PC-3 (cell line): Measurements from ENCODE around the gene HDAC4. TPM values are rescaled to one million over a fixed set of nuclear protein-coding genes. Genes with fewer than 3 reads are reported as not detected.

ENCODE experiments used
- ATAC-seq: fragments of 200-7000 bp; cut with Tn5 transposase; 2 replicates; pipeline ENCODE4 v1.9.1; 2020; ENCODE audit warnings: mild to moderate bottlenecking, moderate library complexity
- BruUV-seq: library from RNA; stranded (reverse); fragments of 400-500 nt; replicated peaks from 2 replicates; lab custom pipeline; 2021; lab: Mats Ljungman, UMichigan
- CTCF ChIA-PET: fragments of 300-600 bp; sonication (Branson Sonifier 250); formaldehyde crosslinking; loops from one replicate; lab custom pipeline; 2022; ENCODE audit warnings: antibody characterized with exemption; lab: Charles Lee
- POLR2A ChIA-PET: fragments of 300-600 bp; sonication (Branson Sonifier 250); formaldehyde crosslinking; loops from one replicate; lab custom pipeline; 2022; ENCODE audit warnings: antibody characterized with exemption; ENCODE audit not compliant: unreplicated experiment; lab: Charles Lee
- DNase-seq: peaks from one replicate; pipeline ENCODE4 v3.0.0-alpha.2; 2015
- H2AFZ ChIP-seq: fragments of 300-600 bp; sonication (generic); 2 replicates; pipeline ENCODE4 v1.6.0; 2016; ENCODE audit warnings: antibody characterized with exemption, low read length
- H3F3A ChIP-seq: fragments of 300-600 bp; sonication (generic); one replicate; pipeline ENCODE4 v1.6.0; 2017; ENCODE audit warnings: antibody characterized with exemption, low read length, control low read depth, mild to moderate bottlenecking; ENCODE audit not compliant: unreplicated experiment
- H3K27ac ChIP-seq: fragments of 300-600 bp; sonication (generic); 2 replicates; pipeline ENCODE4 v1.5.1; 2016; ENCODE audit warnings: mild to moderate bottlenecking, low read length
- H3K27me3 ChIP-seq: fragments of 300-600 bp; sonication (generic); 2 replicates; pipeline ENCODE4 v1.6.1; 2016; ENCODE audit warnings: low read length, mixed read lengths
- H3K36me3 ChIP-seq: fragments of 300-600 bp; sonication (generic); 2 replicates; pipeline ENCODE4 v1.6.1; 2016; ENCODE audit warnings: low read depth, mixed run types, low read length, mixed read lengths
- H3K4me1 ChIP-seq: fragments of 300-600 bp; sonication (generic); 2 replicates; pipeline ENCODE4 v1.5.1; 2016; ENCODE audit warnings: low read length; ENCODE audit not compliant: insufficient read depth
- H3K4me2 ChIP-seq: fragments of 300-600 bp; sonication (generic); 2 replicates; pipeline ENCODE4 v1.6.0; 2016; ENCODE audit warnings: low read length
- H3K4me3 ChIP-seq: fragments of 300-600 bp; sonication (generic); 2 replicates; pipeline ENCODE4 v1.5.1; 2016; ENCODE audit warnings: mild to moderate bottlenecking, low read length, mixed read lengths
- H3K79me2 ChIP-seq: fragments of 300-600 bp; sonication (generic); 2 replicates; pipeline ENCODE4 v1.6.1; 2017; ENCODE audit warnings: low read length, mixed read lengths
- H3K9ac ChIP-seq: fragments of 300-600 bp; sonication (generic); 2 replicates; pipeline ENCODE4 v1.6.0; 2016; ENCODE audit warnings: mild to moderate bottlenecking, low read length
- H3K9me2 ChIP-seq: fragments of 300-600 bp; sonication (generic); replicated peaks from 2 replicates; pipeline ENCODE4 v1.6.1; 2016; ENCODE audit warnings: mixed run types, low read length, mixed read lengths
- H3K9me3 ChIP-seq: fragments of 300-600 bp; sonication (generic); 2 replicates; pipeline ENCODE4 v1.6.1; 2016; ENCODE audit warnings: low read length, mixed read lengths
- H4K20me1 ChIP-seq: fragments of 300-600 bp; sonication (generic); 2 replicates; pipeline ENCODE4 v1.6.1; 2016; ENCODE audit warnings: low read length, mixed read lengths
- EZH2 ChIP-seq: fragments of 300-600 bp; sonication (generic); IDR thresholded peaks from one replicate; pipeline ENCODE4 v1.6.1; 2017; ENCODE audit warnings: antibody characterized with exemption, mild to moderate bottlenecking, low read length; ENCODE audit not compliant: unreplicated experiment
- EZH2phosphoT487 ChIP-seq: fragments of 300-600 bp; sonication (generic); IDR thresholded peaks from 2 replicates; pipeline ENCODE4 v1.6.1; 2018; ENCODE audit warnings: mild to moderate bottlenecking, antibody characterized with exemption, low read length, borderline replicate concordance
- intact Hi-C: fragments of 100-400 bp; cut with micrococcal nuclease; formaldehyde crosslinking; loops from 2 replicates; pipeline ENCODE4 v1.9.0; 2023
- total RNA-seq: library from RNA; depleted of rRNA; stranded (reverse); fragments of >200 nt; gene quantifications from 2 replicates; pipeline ENCODE4 v1.2.3, GENCODE V29; 2014
- TF ChIP-seq, protein P1 (sequence below): fragments of 300-600 bp; sonication (generic); conservative IDR thresholded peaks from 2 replicates; pipeline ENCODE4 v1.5.1; 2017; ENCODE audit warnings: antibody characterized with exemption, low read depth, mild to moderate bottlenecking, low read length

HDAC4 gene
- total RNA-seq, 1 experiment from 2014 or later, result 8.5 TPM

DNA sequence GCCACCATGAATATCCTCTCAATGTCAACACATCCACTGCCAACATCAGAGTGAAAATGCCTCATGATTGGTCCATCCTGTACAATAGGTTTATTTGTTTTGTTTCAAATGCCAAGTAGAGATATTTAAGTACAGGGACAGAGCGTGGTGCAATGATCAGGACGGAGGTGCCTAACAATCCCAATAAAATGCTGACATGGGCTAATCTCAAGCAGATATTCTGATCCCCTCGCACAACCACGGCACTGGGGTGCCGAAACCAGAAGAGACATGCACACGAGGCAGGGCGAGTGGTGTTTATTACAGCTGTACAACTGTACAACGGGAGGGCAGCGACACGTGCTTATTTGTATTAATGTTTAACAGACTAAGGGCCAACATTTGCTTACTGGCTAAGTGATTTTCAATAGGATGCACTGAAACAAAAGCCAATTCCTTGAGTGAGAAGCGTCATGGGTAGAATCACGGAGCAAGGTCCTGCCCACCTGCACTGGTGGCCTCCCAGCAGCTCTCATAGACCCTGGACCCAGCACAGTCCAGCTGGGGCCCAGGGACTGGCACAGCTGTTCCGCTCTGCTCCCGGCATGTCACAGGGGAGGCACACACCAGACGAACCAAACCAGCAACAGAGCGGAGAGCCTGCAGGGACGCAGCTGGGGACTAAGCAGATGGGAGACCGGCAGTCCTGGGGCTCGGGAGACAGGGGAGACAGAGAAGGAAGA lies 101.4 kb downstream of the HDAC4 start:
- H2AFZ ChIP-seq, result no peak overlapping the region
- TF ChIP-seq, protein P1, sequence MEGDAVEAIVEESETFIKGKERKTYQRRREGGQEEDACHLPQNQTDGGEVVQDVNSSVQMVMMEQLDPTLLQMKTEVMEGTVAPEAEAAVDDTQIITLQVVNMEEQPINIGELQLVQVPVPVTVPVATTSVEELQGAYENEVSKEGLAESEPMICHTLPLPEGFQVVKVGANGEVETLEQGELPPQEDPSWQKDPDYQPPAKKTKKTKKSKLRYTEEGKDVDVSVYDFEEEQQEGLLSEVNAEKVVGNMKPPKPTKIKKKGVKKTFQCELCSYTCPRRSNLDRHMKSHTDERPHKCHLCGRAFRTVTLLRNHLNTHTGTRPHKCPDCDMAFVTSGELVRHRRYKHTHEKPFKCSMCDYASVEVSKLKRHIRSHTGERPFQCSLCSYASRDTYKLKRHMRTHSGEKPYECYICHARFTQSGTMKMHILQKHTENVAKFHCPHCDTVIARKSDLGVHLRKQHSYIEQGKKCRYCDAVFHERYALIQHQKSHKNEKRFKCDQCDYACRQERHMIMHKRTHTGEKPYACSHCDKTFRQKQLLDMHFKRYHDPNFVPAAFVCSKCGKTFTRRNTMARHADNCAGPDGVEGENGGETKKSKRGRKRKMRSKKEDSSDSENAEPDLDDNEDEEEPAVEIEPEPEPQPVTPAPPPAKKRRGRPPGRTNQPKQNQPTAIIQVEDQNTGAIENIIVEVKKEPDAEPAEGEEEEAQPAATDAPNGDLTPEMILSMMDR, result no peak
- TF ChIP-seq EZH2 (no peak), EZH2phosphoT487 (no peak)
- intact Hi-C loops, result no loop called here
- no peaks in the 10 kb centered on the region for H4K20me1 ChIP-seq
- BruUV-seq, result no TSS peak
- H3K79me2 ChIP-seq, result no peaks in the 10 kb centered on the region
- no peaks in the 10 kb centered on the region for H3K4me1 ChIP-seq
- H3K9me3 ChIP-seq, result no peaks in the 10 kb centered on the region
- no peaks in the 10 kb centered on the region for H3F3A ChIP-seq
- no peak overlapping the region for H3K27ac ChIP-seq
- POLR2A ChIA-PET, result no interaction called here
- H3K9me2 ChIP-seq, result no peaks in the 10 kb centered on the region
- no peak overlapping the region for H3K4me2 ChIP-seq
- no peak overlapping the region for H3K9ac ChIP-seq
- ATAC-seq (no peak), DNase-seq (no peak)
- CTCF ChIA-PET, result interaction anchor here (0.7 kb wide), 1 partner anchor 15 kb away, joined by 11 read pairs; no protein-coding TSS in a partner anchor
- H3K4me3 ChIP-seq, result no peak overlapping the region
- no peaks in the 10 kb centered on the region for H3K27me3 ChIP-seq
- H3K36me3 ChIP-seq, result no peaks in the 10 kb centered on the region

GRCh38 chr2:239298116-239298804 lies 102.6 kb downstream of the HDAC4 start:
- no TSS peak for BruUV-seq
- H3K79me2 ChIP-seq, result no peaks in the 10 kb centered on the region
- no peaks in the 10 kb centered on the region for H3F3A ChIP-seq
- H3K4me2 ChIP-seq, result no peak overlapping the region
- TF ChIP-seq EZH2 (no peak), EZH2phosphoT487 (no peak)
- TF ChIP-seq, protein P1, result no peak
- ChIA-PET CTCF (interaction anchor here (0.7 kb wide), 1 partner anchor 17 kb away, joined by 11 read pairs; no protein-coding TSS in a partner anchor), POLR2A (no interaction called here)
- no peaks in the 10 kb centered on the region for H4K20me1 ChIP-seq
- H3K4me1 ChIP-seq, result no peaks in the 10 kb centered on the region
- peak; percentile 70 for ATAC-seq
- H3K4me3 ChIP-seq, result no peak overlapping the region
- intact Hi-C loops, result no loop called here
- H3K36me3 ChIP-seq, result no peaks in the 10 kb centered on the region
- no peaks in the 10 kb centered on the region for H3K9me3 ChIP-seq
- H2AFZ ChIP-seq, result no peak overlapping the region
- peak; percentile 4 for DNase-seq
- H3K27me3 ChIP-seq, result no peaks in the 10 kb centered on the region
- no peaks in the 10 kb centered on the region for H3K9me2 ChIP-seq
- H3K9ac ChIP-seq, result no peak overlapping the region
- no peak overlapping the region for H3K27ac ChIP-seq
